Skeletal muscle tissue (tissue), 4 donors: ENCODE results near the gene WDR26. TPM values are rescaled to one million over a fixed set of nuclear protein-coding genes. Genes with fewer than 3 reads are reported as not detected.
A peak's percentile ranks its signal among the peaks of the same experiment; 100 is the strongest.

Experiments used
- H3K27ac ChIP-seq: one replicate; pipeline ENCODE4 v1.7.0; 2013; ENCODE audit warnings: mild to moderate bottlenecking, low read depth, low read length, inconsistent platforms
- H3K27me3 ChIP-seq, 3 donors: one replicate each; pipeline ENCODE4 v1.7.0; 2013; ENCODE audit warnings: low read length in 3 of 3; ENCODE audit not compliant: control insufficient read depth in 3 of 3, insufficient read depth in 3 of 3
- H3K36me3 ChIP-seq, 3 donors: one replicate each; pipeline ENCODE4 v1.7.0; 2013; ENCODE audit warnings: low read length in 3 of 3; ENCODE audit not compliant: control insufficient read depth in 3 of 3, insufficient read depth in 3 of 3
- H3K4me1 ChIP-seq, 3 donors: one replicate each; pipeline ENCODE4 v1.7.0; 2013; ENCODE audit warnings: low read length in 3 of 3, mild to moderate bottlenecking in 3 of 3; ENCODE audit not compliant: control insufficient read depth in 3 of 3, insufficient read depth in 3 of 3
- H3K4me3 ChIP-seq, 3 donors: one replicate each; pipeline ENCODE4 v1.7.0; 2013; ENCODE audit warnings: low read length in 3 of 3
- H3K9ac ChIP-seq, 3 donors: one replicate each; pipeline ENCODE4 v1.7.0; 2013; ENCODE audit warnings: low read length in 3 of 3, mild to moderate bottlenecking in 3 of 3, moderate library complexity in 2 of 3, low read depth in 1 of 3
- H3K9me3 ChIP-seq, 3 donors: one replicate each; pipeline ENCODE4 v1.7.0; 2013; ENCODE audit warnings: low read length in 3 of 3; ENCODE audit not compliant: control insufficient read depth in 3 of 3
- total RNA-seq: library from RNA; depleted of rRNA; stranded (reverse); fragments of >200 nt; gene quantifications from one replicate; pipeline ENCODE4 v1.2.3, GENCODE V29; 2014
- donor health status: Osteomylitis.

The WDR26 gene
- total RNA-seq, 1 donor from 2014 or later, result 64.2 TPM

DNA sequence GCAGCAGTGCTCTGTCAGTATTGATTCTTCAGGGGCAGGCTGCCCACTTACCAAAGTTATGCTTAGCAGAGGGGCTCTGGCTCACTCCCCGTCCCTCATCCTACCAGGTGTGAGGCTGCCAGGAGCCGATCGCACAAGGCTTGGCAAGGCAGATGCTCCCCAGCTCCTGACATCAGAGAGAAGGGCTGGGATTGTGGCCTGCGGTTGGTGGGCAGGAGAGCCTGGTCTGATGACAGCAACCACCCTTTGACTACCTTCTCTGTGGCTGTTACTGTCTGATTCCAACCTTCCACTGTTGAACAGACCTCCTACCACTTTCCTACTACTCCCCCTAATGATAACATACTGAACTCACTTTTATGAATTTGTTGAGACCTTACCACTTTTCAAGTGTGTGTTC, 23.7 kb upstream of the WDR26 start:
- H3K4me3 ChIP-seq, result no peak overlapping the region
- no peaks in the 10 kb centered on the region for H3K9me3 ChIP-seq
- H3K27me3 ChIP-seq, result no peaks in the 10 kb centered on the region
- H3K9ac ChIP-seq, result peak overlapping the region in 1 of 3 donors; percentile 52
- peaks cover 20 to 26% (median 24%) of the 10 kb centered on the region in 3 donors for H3K4me1 ChIP-seq
- no peaks in the 10 kb centered on the region for H3K36me3 ChIP-seq
- H3K27ac ChIP-seq, result no peak overlapping the region

GRCh38 chr1:224457782-224458144, 23.2 kb upstream of the WDR26 start:
- Histone ChIP-seq H3K27me3 (no peaks in the 10 kb centered on the region), H3K4me1 (peaks cover 20 to 26% (median 24%) of the 10 kb centered on the region in 3 donors), H3K4me3 (no peak overlapping the region), H3K9ac (peak overlapping the region in 1 of 3 donors; percentile 52), H3K27ac (no peak overlapping the region), H3K9me3 (no peaks in the 10 kb centered on the region), H3K36me3 (no peaks in the 10 kb centered on the region)

DNA sequence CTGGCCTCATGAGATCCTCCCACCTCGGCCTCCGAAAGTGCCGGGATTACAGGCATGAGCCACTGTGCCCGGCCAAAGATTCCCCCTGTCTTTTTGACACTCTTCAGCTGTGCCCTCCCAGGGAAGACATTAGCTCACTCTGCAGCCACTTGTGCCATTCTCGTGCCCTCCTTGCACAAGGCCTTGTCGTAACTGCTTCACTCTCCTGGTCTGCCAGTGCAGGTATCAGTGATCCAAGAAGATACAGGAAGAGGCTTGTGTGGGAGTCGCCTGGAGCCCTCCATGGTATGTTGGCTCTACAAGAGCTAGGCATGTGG, 22.0 kb upstream of the WDR26 start:
- H3K9me3 ChIP-seq, result no peaks in the 10 kb centered on the region
- H3K36me3 ChIP-seq, result no peaks in the 10 kb centered on the region
- H3K4me3 ChIP-seq, result peak overlapping the region in 1 of 3 donors; percentile 63
- H3K27ac ChIP-seq, result peak overlapping the region; percentile 69
- H3K9ac ChIP-seq, result peak overlapping the region; percentile 57 to 65 (median 58)
- H3K4me1 ChIP-seq, result peaks cover 20 to 26% (median 24%) of the 10 kb centered on the region in 3 donors
- H3K27me3 ChIP-seq, result no peaks in the 10 kb centered on the region

DNA sequence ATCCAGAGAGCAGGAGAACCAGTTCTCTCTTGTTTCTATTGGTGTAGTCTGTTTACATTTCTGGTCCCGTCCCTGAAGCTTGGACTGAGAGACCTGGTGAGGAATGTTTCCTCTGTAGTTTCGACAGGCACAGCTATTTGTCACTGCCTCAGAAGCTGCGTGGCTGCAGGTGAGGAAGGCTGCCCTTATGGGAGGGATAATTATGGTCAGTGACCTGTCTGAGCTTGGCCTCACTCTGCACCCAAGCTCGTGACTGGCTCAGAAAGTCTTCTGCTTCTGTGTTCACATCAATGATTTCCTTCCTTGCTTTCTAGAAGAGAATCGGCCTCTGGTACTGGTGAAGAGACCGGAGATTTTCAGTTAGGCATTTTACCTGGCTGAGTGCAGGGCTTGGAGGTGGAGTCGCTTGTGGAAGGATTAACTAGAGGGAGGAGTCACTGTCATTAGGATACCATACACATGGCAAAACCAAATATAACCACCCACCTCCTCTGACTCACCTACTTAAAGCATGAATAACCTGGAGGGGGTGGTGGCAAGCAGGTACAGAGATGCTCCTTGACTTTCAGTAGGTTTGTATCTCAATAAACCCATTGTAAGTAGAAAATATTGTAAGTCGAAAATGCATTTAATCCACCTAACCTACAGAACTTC, 19.9 kb upstream of the WDR26 start:
- Histone ChIP-seq H3K9me3 (no peaks in the 10 kb centered on the region), H3K4me3 (no peak overlapping the region), H3K27me3 (no peaks in the 10 kb centered on the region), H3K9ac (peak overlapping the region in 1 of 3 donors; percentile 47), H3K36me3 (no peaks in the 10 kb centered on the region), H3K4me1 (peaks cover 25 to 34% (median 27%) of the 10 kb centered on the region in 3 donors), H3K27ac (no peak overlapping the region)

DNA sequence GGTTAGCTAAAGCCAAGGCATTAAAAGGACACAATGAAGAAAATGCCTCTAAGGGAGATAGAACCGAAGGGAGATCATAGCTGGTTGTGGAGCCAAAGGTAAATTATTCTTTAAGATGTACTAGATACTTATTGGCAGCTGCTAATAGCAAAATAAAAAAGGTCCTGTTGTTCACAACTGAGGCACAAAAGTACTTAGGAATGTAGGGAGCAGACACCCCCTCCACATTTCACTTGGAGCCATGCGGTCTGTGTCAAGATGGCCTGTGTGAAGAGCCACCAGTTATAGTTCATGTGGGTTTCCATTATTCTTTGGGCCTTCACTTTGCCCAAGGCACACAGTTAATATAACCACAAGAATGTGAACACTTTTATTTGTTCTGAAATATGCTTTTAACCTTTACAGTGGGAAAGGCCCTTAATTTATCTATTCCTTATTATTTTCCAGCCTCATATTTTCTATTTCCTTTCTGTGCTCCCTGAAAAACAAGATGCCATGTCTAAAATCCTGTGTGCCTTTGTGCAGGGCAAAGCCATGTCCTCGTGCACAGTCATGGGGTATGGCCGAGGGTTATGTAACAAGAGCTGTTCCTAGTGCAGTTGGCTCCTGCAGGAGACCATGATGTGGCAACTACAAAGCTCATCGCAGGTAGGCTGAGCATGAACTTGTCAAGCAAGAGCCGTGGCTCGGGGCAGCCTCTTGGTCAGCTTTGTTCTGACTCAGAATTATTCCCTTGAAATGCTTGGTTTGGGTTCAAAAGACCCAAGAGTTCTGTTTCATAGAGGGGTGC, 16.2 kb upstream of the WDR26 start:
- peaks cover 15 to 22% (median 18%) of the 10 kb centered on the region in 3 donors for H3K4me1 ChIP-seq
- no peak overlapping the region for H3K9ac ChIP-seq
- no peak overlapping the region for H3K4me3 ChIP-seq
- no peak overlapping the region for H3K27ac ChIP-seq
- no peaks in the 10 kb centered on the region for H3K9me3 ChIP-seq
- no peaks in the 10 kb centered on the region for H3K36me3 ChIP-seq
- no peaks in the 10 kb centered on the region for H3K27me3 ChIP-seq

DNA sequence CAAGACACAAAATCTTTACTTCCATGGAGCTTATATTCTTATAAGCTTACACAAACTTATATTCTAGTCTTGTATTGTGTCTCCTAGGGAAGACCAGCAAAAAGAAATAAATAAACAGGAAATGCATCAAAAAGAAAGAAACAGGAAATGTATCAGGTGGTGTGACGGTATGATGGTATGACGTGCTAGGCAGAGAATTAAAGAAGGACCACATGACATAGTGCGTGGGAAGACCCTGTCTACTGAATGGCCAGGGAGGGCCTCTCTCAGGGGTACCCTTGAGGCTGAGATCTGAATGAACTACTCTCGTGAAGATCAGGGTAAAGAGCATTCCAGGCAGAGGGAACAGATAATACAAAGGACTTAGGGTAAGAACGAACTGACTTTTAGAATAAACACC, 15.6 kb upstream of the WDR26 start:
- no peaks in the 10 kb centered on the region for H3K36me3 ChIP-seq
- H3K9ac ChIP-seq, result no peak overlapping the region
- H3K4me1 ChIP-seq, result peaks cover 15 to 22% (median 18%) of the 10 kb centered on the region in 3 donors
- no peaks in the 10 kb centered on the region for H3K9me3 ChIP-seq
- H3K27ac ChIP-seq, result no peak overlapping the region
- no peak overlapping the region for H3K4me3 ChIP-seq
- H3K27me3 ChIP-seq, result no peaks in the 10 kb centered on the region

GRCh38 chr1:224448453-224449017, 13.9 kb upstream of the WDR26 start:
- Histone ChIP-seq H3K9me3 (no peaks in the 10 kb centered on the region), H3K9ac (no peak overlapping the region), H3K27ac (peak overlapping the region; percentile 14)

DNA sequence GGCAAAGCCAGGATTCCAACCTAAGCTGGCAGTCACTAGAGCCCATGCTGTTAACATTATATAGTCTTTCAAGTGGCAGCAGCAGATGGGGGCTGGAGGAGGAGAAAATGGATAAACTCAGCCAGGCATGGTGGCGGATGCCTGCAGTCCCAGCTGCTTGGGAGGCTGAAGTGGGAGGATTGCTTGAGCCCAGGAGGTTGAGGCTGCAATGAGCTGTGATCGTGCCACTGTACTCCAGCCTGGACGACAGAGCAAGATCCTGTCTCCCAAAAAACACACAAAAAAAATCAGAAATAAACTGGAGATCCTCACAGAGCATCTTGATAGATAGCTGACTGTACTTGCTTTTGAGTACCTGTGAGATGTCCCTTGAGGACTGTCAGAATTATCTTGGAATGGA, 13.4 kb upstream of the WDR26 start:
- no peak overlapping the region for H3K4me3 ChIP-seq
- H3K27me3 ChIP-seq, result no peaks in the 10 kb centered on the region
- peak overlapping the region; percentile 14 for H3K27ac ChIP-seq
- H3K9ac ChIP-seq, result no peak overlapping the region
- peaks cover 0 to 2% (median 0%) of the 10 kb centered on the region in 3 donors for H3K36me3 ChIP-seq
- no peaks in the 10 kb centered on the region for H3K9me3 ChIP-seq
- H3K4me1 ChIP-seq, result peaks cover 15 to 18% (median 17%) of the 10 kb centered on the region in 3 donors

More at GRCh38 chr1:224448453-224449017, 13.9 kb upstream of the WDR26 start:
- Histone ChIP-seq H3K4me3 (peak overlapping the region in 1 of 3 donors; percentile 24), H3K27me3 (no peaks in the 10 kb centered on the region), H3K4me1 (peaks cover 15 to 18% (median 17%) of the 10 kb centered on the region in 3 donors), H3K36me3 (no peaks in the 10 kb centered on the region)

DNA sequence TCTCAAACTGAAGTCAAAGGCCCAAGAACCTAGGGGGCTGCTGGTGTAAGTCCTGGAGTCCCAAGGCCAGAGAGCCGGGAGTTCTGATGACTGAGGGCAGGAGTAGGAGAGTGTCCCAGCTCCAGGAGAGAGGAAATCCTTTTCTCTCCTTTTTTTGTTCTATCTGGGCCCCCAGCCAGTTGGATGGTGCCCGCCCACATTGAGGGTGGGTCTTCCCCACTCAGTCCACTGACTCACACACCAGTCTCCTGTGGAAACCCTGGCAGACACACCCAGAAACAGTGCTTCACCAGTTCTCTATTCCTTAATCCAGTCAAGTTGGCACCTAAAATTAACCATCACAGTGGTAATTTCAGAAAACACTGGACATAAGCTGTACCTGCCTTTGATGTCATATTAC, 12.7 kb upstream of the WDR26 start:
- peak overlapping the region; percentile 14 for H3K27ac ChIP-seq
- no peaks in the 10 kb centered on the region for H3K27me3 ChIP-seq
- H3K4me3 ChIP-seq, result no peak overlapping the region
- peaks cover 15 to 18% (median 17%) of the 10 kb centered on the region in 3 donors for H3K4me1 ChIP-seq
- H3K36me3 ChIP-seq, result peaks cover 0 to 4% (median 4%) of the 10 kb centered on the region in 3 donors
- no peaks in the 10 kb centered on the region for H3K9me3 ChIP-seq
- no peak overlapping the region for H3K9ac ChIP-seq

GRCh38 chr1:224438989-224439388, 4.4 kb upstream of the WDR26 start:
- H3K27me3 ChIP-seq, result no peaks in the 10 kb centered on the region
- no peaks in the 10 kb centered on the region for H3K9me3 ChIP-seq
- H3K9ac ChIP-seq, result no peak overlapping the region
- H3K36me3 ChIP-seq, result peaks cover 0 to 8% (median 4%) of the 10 kb centered on the region in 3 donors
- no peak overlapping the region for H3K4me3 ChIP-seq
- H3K4me1 ChIP-seq, result peaks cover 6 to 9% (median 8%) of the 10 kb centered on the region in 3 donors
- no peak overlapping the region for H3K27ac ChIP-seq
